Measurements from ENCODE around the gene TMEM232.

TMEM232 gene

DNA sequence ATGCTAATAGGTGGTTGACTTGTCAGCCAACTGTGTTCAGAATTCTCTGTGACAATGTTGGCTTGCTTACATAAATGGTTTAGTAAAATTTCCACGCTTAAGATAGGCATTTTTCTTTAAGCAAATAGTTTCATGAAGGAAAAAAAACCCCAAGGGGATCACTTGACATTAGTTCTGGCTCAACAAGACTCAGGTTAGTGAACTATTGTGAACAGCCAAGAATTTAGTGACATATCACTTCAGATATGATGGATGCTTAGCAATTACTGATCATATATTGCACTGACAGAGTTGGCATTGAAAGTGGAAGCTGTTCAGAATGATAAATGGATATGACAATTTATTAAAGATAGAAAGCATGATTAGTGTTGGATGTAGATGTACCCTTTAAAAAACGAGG, 218.5 kb downstream of the TMEM232 start:
- no peak for DNase-seq

DNA sequence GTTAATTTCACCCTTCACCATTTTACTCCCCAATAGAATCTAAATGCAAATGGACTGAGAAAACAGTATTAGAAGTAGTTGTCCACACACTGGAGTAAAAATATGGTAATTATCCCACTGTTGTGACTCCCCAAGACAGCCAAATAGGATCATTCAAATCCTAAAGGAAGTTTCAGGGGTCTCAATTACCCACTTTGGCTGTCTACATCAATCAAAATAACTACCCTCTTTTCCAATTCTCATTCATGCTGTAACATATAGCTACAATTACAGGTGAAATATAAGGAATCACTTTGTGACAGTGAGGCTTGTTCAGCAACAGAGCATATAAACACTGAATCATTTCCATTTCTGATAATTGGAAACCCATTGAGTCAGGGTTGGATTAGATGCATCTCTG, 220.1 kb downstream of the TMEM232 start:
- no peak for DNase-seq

DNA sequence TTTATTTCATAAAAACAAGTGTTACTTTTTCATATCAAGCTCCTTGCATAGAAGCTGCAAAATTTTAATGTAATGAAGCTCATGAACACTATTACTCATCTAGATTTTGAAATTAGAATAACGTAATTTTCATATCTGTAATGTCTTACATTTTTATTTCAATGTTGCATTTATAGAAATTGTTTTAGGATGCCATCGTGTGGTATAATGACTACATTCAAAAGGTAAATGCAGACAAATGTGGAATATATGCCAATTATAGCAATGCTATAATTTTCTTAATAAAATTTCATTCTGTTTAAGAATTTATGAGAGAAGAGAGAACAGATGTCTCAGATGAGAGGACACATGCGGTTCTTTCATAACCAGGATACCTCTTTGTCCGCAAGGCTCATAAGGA, 230.2 kb downstream of the TMEM232 start:
- no peak for DNase-seq

DNA sequence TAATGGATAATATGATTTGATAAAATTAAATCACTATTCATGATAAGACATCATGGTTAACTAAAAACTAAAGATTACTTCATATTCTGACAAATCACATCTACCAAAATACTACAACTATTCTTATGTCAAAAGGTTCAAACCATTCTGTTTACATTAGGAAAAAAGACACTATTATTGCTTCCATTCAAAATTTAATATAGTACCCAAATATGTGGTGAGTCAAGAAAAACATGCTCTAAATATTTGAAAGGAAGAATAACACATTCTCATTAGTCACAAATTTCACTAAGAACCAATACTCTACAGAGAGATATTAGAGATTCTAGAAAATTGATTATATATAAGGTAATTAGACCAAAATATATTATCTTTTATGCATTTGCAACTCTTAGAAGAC, 234.0 kb downstream of the TMEM232 start:
- no peak for DNase-seq

DNA sequence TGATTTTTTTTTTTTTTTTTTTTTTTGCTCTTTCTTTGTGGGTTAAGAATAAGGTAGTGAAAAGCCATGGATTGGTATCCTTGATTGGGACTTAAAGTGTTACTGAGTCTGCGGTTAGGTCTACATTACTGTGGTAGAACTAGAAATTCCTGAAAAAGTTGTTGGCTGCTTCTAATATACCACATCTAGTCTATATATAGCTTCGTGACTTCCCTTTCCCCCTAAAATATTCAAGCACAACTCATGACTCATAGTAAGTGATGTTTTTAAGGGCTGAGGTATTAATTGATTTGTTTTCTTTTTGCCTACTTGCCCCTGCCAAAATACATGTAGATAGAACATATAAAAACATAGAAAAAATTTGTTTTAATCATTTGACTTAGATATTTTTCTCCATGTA, 247.6 kb downstream of the TMEM232 start:
- DNase-seq, result no peak

DNA sequence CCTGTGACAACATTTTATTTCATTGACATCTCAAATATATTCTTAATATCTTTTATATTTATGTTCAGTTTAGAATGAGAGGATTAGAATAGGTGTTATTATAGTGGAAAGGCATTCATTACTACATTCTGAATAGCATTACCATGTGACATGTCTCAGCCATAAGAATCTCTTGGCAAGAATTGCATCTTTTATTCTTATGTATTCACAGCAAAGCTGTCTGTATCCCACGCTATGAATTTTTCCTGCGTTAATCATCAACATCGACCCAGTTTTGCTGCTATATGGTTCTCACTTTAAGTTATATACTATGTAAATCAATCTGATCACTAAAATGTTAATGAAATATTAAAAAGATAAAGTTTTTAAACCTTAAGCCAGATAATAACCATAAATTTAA, 248.6 kb downstream of the TMEM232 start:
- DNase-seq, result no peak

DNA sequence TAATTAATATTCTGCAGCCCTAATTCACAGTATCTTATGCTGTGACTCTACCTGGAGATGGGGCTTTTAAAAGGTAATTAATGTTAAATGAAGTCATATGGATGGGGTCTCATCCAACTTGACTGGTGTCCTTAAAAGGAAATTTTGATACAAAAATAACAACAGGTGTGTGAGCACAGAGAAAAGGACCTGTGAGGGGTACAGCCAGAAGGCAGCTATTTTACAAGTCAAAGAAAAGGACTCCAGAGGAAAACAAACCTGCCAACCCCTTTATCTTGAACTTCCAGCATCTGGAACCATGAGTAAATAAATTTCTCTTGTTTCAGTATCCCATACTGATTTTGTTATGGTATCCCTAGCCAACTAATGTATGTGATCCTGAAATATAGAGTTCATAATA, 250.3 kb downstream of the TMEM232 start:
- no peak for DNase-seq

DNA sequence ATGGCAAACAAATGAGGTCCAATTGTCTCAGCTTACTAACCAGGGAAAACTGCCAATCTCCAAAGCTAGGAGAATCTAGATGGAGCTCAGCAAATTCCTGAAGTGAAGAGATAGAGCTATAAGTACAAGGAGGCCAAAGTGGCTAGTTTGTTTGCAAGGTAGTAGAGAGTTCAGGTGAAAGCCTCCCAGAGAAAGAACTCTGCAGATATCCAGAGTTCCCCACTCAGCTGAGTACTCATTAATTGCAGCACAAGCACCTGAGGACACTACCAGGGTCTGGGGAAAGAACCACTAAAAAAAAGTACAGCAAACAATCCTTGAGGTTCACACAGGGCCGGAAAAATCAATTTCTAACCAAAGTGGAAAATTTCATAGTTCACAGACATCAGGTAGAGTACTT, 250.9 kb downstream of the TMEM232 start:
- no peak for DNase-seq

DNA sequence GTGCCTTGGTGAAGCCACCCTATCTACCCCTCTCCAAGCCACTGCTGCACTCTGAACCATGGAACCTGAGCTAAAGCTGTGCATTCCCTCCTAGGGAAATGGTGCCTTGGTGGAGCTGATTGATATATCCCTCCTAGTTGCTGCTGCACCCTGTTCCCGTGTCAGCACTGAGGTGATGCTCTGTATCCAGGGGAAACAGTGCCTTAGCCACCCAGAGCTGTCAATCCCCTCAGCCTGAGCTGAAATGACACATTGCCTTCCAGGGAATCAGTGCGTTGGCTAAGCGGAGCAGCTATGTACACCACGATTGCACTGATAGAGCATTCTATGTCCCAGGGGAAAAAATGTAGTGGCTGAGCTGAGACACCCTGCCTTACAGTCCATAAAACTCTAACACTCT, 257.0 kb downstream of the TMEM232 start:
- no peak for DNase-seq

DNA sequence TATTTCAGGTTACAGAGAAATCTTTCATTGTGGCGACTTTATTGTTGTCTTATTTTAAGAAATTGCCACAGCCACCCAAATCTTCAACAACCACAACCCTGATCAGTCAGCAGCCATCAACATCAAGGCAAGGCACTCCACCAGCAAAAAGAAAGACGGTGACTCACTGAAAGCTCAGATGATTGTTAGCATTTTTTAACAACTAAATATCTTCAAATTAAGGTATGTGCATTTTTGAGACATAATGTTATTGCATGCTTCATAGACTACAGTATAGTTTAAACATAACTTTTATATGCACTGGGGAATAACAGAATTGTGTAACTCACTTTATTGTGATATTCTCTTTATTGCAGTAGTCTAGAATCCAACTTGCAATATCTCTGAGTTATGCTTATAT, 263.4 kb downstream of the TMEM232 start:
- no peak for DNase-seq

DNA sequence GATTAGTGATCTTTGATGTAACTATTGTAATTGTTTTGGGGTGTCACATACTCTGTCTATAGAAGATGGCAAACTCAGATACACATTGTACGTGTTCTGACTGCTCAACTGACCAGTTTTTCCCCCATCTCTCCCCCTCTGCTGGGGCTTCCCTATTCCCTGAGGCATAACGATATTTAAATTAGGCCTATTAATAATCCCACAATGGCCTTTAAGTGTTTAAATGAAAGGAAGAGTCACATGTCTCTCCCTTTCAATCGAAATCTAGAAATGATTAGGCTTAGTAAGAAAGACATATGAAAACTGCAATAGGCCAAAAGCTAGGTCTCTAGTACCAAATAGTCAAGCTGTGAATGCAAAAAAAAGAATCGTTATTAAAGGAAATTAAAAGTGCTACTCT, 265.6 kb downstream of the TMEM232 start:
- no peak for DNase-seq

DNA sequence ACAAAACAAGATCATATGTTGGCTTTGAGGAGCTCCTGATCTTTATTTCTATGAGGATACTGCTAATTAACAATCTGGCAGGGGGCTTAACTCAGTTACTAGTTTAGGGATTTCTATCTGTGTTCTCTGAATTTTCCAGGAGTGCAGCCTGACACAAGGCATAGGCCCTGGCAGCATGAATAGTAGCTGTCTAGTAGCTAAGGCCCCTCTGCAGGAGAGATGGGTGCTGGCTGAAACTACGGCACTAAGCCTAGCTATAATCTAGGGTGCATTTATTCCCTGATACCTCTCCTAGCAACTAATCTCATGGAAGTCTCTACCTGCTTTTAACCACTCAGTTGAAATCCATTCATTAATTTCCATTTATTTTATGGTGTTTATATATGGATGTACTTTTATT, 268.2 kb downstream of the TMEM232 start:
- DNase-seq, result no peak

DNA sequence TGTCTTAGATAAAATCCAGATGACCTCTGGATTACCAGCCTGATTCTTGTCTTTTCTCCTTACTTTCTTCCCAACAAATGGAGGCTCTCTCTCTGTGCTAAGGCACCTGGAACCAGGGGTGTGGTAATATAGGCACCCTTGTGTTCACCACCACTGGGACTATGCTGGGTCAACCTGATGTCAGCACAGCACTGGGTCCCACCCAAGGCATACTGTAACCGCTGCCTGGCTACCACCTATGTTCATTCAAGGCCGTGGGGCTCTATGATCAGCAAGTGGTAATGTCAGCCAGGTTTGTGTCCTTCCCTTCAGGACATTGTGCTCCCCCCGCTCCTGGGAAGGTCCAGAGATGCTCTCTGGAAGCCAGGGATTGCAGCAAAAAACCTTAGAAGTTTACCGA, 283.6 kb downstream of the TMEM232 start:
- DNase-seq, result no peak

DNA sequence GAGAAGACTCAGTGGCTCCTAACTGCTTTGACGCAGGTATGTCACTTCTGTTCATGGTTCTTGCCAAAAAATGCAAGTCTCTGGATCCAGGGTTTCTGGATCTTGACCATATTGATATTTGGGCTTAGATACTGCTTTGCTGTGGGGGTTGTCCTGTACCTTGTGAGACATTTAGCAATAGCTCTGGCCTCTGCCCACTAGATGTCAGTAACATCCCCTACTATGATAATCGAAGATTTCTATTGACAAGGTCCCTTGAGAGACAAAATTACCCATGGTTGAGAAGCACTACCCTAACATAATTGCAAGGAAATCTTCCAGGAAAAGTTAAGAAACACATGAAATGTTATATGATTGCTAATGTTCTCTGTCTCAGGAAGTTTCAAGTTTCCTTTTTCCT, 285.4 kb downstream of the TMEM232 start:
- DNase-seq, result no peak

DNA sequence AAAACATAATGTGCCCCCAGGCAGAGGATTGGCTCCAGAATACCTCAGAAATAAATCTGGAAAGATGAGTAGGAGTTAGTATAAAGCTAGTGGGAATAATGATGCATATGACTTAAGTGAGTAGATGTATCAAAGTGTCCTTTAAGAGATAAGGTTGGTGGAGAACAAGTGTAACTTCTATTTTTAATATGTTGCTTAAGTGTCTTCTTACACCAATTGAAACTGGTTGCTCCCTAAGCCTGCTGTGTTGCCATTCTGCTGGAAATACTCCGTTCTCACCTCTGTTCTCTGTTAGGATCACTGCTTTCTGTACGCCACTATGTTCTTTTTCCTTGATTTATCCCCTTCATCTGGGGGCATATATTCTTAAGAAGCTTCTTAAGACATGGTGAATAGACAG, 286.4 kb downstream of the TMEM232 start:
- DNase-seq, result no peak

DNA sequence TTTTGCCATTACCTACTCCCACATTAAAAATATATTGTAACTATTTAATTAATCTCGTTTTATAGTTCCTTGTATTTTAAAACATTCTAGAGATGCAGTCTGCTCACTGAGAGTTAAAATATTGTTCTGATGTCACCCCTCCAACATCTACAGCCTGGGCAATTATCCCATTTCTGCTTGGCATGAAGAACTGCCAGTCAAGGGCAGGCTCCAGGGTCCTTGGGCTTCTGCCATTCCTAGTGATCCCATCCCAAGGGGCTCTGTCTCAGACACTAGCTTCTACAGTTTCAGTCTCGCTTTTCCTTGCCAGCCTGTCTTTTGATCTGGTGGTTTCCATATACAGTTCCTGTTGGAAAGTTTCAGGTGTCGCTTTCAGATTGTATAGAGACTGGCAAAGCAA, 287.2 kb downstream of the TMEM232 start:
- no peak for DNase-seq

DNA sequence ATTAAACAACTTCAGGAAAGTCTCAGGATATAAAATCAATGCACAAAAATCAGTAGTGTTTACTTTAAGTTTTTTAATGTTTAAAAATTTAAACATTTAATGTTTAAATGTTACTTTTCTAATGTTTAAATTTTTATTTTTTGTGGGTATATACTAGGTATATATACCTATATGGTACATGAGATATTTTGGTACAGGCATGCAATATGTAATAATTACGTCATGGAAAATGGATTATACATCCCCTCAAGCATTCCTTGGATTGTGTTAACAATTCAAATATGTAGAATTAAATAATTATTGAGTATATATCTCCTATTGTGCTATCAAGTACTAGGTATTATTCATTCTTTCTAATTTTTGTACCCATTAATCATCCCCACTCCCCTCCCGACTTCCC, 291.3 kb downstream of the TMEM232 start:
- no peak for DNase-seq

DNA sequence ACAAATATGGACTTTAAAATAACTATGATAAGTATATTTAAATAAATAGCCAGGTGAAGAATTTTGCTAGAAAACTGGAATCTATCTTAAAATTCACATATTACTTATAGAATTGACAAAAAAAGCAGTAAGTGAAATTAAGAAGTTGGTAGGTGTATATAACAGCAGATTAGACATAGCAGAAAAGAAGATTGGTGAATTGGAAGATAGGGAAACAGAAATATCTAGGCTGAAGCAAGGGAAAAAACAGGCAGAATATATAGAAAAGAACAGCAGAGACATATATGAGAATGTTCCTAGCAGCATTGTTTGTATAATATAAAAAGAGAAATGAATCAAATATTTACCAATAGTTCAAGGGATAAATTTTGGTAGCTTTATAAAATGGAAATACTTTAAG, 294.9 kb downstream of the TMEM232 start:
- no peak for DNase-seq

DNA sequence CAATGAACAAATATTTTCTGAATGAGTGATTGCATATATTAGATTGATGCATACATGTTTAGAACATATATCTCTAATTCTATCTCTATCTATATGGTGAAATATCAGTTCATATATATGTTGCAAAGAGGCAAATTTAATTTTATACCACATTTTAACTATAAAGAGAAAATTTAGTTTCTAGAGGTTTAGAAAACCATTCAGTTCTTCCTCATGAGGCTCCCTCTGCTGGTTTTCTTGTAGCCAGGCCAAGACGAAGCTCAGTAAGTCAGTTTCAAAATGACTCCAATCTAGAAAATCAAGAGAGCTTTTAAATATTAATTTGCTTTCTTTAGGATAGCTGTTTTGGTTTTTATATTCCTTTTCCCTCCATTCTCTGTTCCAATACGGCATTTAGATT, 312.1 kb downstream of the TMEM232 start:
- no peak for DNase-seq

DNA sequence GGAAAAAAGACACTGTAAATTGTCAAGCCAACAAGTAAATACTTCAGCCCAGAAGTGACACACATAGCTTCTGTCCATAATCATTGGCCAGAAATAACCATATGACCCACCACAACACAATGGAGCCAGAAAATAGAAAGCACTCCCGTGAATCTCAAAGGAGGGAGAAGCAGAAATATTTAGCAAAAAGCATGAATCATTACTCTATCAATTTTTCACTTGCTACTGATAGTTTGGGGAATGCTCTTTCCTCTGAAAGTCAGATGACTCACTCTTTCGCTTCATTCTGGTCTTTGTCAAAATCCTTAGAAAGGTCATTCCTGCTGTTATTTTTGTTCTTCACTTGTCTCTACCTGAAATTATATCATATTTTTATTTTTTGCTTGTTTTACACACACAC, 312.6 kb downstream of the TMEM232 start:
- no peak for DNase-seq

DNA sequence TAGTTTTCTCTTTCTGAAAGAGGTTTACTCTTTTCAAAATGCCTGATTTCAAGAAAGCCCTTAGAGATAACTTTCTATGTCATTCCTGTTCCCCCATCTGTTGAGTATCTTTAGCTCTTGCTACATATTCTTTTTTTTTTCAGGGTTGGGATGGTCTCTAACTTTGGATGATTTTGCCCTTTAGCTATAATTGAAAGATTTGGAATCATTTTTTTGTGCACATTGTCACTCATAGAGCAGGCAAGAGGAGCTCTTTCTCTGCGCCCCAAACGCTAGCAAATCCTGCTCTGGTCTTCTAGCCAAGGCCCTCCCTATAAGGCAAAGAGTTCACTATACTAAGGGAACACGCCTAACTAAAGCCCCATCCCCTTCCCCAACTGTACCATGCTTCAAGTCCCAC, 316.9 kb downstream of the TMEM232 start:
- no peak for DNase-seq

DNA sequence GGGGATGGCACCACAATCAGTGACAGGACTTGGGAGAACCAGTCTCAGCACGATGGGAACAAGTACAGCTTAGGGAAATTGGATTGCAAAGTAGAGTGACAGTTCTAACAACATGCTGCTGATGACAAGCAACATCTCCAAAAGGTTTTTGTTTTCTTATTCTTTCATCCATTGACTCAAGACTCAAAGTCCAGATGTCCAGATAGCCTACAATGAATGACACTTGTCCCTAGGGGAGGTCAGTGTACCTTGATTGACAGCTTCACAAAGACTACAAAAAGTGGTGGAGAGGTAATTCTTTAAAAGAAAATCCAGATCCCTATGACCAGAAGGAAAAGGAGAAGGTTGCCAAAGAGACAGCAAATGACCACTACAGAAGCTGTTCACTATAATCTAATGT, 323.9 kb downstream of the TMEM232 start:
- no peak for DNase-seq

DNA sequence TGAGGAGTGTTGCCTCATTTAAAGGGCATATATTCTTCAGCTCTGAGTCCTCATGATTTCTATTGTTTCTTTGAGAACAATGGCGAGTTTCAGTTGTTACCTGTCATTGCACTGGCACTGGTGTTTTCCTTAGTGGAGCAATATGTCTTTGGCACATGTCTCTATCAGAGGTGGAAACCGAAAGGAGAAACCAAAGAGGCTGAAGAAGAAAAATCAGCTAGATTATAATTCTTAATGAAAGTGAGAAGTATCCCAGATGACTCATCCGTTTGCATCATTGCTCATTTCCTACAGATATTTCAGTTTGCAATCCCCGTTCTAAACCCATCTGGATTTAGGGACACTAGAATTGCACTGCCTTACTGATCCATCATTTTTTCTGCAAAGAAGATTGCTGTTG, 324.6 kb downstream of the TMEM232 start:
- DNase-seq, result no peak

DNA sequence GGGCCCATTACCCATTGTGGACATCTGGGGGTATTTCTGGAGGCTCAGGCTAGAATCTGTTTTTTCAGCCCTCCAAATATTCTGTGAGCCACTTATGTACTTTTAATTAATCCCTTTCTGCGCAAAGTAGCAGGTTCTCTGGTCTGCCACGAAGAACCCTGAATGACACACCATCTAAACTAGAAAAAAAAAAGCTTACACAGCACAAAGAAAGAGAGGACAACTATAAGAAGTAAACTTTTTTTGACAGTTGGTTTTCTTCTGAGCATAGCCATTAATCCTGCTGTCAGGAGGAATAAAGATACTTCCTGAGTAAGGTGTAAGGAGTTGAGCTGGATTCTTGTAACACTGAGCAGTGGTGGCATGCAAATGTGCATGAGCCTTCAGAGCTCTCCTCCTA, 327.5 kb downstream of the TMEM232 start:
- DNase-seq, result no peak

DNA sequence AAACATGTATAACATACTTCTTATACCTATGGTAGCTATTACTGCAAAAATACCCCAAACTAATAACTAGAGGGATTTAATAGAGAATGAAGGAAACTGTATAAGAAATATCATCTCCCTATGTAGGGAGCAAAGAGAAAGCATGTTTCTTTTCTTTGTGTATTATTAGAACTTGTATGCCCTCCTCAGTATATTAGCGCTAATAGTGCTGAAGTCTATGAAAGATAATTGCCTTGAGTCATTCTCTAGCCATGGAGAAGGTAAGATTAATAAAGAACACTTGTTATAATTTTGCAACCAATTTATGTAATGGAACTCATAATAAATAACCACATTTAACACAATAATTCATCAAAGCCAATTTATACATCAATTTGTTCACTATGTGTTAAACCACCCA, 329.2 kb downstream of the TMEM232 start:
- no peak for DNase-seq

DNA sequence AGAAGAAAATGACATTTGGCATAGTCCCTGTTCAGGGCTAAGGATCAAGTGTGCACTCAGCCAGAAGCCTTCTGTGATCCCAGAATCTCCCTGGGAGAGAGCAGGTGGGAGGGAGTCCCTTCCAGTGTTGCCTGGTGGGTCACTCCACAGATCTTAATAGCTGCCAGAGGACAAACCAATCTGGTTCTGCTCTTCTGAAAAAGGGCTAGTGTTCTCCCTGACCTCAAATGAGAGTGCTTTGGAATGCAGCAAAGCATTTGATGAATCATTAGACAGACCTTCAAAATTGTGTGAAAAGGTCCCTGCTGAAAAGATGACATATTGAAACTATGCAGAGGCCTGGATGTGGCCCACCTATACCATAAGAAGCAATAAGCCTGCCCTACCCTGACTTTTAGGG, 339.7 kb downstream of the TMEM232 start:
- no peak for DNase-seq

DNA sequence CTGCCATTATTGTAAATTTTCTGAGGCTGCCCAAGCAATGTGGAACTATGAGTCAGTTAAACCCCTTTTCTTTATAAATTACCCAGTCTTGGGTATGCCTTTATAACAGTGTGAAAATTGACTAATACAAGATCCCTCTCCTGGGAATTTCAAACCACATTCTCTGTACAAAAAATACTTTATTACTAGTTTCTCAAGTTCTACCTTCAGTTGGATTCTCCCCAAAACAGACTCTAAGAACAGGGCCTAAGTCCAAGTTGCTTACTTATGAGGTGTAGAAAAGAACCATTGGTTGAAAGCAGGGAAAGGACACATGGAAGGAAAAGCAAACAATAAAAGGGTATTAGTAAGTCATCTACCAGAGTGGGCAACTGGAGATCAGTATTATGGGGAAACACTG, 343.2 kb downstream of the TMEM232 start:
- DNase-seq, result no peak

Measured in GDM1 (cell line).